NCI-H1694 (cell line): Measurements from ENCODE around the gene CERK.

Experiments
- DNase-seq: peaks from one replicate; lab custom pipeline; 2025; lab: John Stamatoyannopoulos, UW

CERK gene

DNA sequence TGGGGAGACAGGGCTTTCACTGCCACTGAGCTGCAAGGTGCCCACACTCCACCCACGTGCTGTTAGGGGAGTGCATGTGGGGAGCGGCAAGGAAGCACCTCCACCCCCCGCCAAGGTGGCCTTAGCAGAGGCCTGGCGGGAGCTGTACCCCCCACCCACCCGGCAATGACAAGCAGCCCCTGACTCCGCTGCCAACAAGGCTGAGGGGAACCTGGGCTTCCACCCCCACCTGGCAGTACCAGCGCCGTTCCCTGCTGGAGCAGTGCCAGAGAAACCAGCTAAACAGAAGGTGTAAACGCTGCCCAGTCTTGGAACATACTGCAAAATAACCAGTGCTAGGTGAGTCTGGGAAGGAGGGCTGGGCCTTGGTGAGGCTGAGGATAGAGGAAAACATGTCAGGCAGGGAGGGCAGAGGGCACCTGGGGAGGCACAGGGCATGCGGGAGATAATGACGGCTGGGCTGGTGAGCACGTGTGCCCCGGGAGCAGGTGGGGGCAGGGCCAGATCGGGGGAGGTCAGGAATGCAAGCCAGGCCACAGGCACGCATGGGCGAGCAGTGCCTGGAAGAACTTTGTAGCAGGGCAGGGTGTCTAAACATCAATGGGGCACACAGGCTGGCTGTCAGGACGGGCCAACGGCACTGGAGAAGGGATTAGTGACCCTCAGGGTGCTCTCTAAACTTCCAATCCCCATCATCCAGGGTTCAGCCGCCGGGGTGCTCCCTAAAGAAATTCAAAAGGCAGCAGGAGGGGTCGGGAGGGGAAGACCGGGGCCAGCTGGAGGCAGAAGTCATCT, 6.6 kb downstream of the CERK start:
- no peak for DNase-seq

GRCh38 chr22:46730568-46731245, 7.3 kb downstream of the CERK start:
- DNase-seq = peak; percentile 16

DNA sequence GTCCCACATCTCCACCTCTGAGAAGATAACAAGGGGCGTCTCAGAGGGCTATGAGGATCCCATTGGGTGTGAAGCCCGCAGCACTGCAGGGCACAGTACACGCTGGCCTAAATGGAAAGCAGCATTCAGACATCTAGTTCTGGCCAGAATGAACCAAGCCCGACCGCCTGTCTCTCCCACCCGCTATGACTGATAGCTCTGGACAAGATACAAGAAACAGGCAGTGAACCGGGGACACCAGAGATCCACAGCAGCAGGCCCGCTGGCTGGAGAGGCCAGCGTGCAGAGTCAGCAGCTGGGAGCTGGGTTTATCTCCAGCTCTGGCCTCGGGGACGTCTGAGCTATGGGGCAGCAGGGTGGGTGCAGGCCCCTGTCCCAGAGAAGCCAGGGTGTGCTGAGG, 9.6 kb downstream of the CERK start:
- DNase-seq = no peak

GRCh38 chr22:46727813-46728364, 10.2 kb downstream of the CERK start:
- no peak for DNase-seq

DNA sequence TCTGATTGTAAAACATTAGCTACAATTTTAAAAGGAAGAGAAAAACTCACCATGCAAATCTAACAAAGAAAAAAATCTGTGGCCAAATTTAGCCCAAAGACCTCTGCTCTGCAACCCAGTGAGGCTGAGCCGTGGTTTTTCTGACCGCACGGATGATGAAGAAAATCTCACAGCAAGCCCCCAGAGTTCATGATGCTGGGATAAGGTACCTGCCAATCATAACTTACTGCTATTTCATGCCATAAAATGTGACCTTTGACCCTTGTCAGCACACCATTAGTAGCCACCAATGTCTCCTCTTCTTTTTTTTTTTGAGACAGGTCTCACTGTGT, 11.1 kb downstream of the CERK start:
- DNase-seq = no peak

GRCh38 chr22:46726066-46726985, 11.7 kb downstream of the CERK start:
- peak; percentile 46 for DNase-seq

DNA sequence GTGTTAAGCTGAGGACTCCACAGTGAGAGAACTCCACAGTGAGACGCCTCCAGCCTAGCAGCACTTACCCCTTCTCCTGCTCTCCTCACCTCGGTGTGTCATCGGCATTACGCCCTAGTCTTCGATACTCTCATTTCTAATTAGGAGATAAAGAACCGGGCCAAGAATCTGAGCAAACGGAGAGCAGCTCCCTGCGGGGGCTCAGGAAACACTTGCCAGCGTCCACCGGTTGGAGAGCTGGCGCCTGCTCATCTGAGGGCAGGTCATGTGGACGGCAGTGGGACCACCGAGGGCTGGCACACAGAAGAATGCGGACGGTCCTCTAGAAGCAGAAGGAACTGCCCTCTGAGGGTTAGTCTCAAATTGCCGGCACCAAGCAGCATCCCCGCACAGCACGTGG, 13.0 kb downstream of the CERK start:
- DNase-seq = no peak

DNA sequence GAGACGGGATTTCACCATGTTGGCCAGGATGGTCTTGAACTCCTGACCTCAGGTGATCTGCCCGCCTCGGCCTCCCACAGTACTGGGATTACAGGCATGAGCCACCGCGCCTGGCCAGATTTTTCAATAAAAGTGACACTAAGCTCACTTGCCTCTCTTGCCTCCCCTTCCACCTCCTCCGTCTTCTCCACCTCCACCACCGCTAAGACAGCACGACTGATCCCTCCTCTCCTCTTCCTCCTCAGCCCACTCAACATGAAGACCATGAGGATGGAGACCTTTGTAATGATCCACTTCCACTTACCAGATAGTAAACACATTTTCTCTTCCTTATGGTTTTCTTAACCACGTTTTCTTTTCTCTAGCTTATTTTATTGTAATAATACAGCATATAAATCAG, 14.2 kb downstream of the CERK start:
- no peak for DNase-seq

- no peak for DNase-seq
Observed at GRCh38 chr22:46721501-46722085, 16.5 kb downstream of the CERK start.

DNA sequence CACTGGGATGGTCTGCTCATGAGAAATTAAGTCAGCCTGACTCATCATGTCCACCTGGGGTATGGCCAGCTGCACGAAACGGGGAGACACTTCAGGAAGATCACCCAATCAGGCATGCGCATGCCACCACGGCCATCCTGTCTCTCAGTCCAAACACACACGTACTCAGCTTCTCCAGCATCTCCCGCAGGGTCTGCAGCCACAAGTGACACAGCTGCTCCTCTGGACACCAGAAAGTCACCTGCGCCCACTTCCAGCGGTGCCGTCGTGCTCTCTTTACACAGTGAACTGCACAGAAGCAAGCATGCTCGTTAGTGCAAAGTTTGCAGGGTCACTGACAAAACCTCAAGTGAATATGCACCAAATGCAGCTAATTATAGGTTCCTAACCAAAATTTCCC, 18.1 kb downstream of the CERK start:
- DNase-seq = no peak

DNA sequence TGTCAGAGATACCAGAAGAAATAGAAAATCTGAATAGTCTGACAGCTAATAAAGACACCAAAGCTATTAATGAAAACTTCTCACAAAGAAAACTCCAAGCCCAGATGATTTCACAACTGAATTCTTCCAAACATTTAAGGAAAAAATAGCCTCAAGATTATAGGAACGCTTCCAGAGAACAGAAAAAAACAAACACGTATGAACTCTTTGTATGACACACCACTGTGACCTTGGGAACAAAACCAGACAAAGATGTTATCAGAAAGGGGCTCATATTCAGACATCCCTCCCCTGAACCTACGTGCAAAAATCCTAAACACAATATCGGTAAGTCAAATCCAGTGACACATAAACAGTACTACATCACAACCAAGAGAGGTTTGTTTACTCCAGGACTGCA, 23.5 kb downstream of the CERK start:
- DNase-seq = no peak

GRCh38 chr22:46712288-46712687, 25.8 kb downstream of the CERK start:
- no peak for DNase-seq

GRCh38 chr22:46710806-46711205, 27.2 kb downstream of the CERK start:
- DNase-seq = no peak

GRCh38 chr22:46708766-46709330, 29.2 kb downstream of the CERK start:
- DNase-seq = no peak

GRCh38 chr22:46707827-46708570, 30.1 kb downstream of the CERK start:
- no peak for DNase-seq

DNA sequence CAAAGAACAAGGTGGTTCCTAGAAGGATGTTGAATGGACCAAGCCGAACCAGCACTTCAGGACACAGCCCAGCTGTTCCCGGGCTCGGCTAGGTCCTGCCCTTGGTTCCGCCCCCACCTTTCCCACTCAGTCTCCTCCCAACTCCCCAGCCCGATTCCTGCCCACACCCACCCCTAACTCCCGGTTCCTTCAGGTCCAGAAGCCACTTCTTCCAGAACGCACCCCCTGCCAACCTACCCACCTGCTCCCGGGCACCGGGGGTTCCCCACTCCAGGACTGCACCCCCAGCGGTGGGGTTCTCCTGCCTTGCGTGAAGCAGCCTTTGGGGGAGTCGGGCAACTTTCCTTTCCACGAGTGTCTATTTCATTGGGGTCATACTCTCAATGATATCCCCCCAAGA, 30.7 kb downstream of the CERK start:
- DNase-seq = no peak

DNA sequence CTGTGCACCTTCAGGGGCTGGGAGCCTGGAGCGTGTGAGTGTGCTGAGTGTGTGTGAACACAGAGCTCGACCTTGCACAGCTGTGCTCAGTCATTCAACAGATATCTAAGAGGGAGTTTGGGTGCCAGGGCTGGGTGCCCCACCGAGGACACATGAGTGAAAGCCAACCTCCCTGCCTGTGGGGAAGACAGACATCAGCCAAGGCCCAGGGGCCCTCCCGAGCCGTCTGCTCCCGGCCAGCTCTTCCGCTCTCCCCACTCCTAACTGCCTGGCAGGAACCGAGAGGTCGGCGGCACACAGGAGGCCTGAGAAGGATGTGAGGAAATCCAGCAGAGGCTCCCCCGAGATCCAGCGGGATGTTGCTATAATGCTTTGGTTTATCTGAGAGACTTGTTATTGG, 32.0 kb downstream of the CERK start:
- DNase-seq = no peak

DNA sequence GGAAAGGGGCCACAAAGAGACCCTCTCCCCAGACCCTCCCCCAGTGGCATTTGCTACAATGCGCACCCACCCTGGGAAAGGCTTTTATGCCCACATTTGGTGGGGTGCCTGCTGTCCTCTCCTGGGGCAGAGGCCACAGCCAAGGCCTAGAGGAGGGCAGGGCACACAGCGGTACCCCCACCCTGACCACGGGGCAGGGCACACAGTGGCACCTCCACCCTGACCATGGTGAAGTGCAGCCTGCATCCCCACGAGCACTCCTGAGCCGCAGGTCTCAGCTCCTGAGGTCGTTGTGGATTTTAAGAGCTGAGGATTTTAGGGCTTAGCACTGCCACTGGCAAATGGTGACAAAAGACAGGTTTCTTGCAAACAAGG, 34.1 kb downstream of the CERK start:
- no peak for DNase-seq

DNA sequence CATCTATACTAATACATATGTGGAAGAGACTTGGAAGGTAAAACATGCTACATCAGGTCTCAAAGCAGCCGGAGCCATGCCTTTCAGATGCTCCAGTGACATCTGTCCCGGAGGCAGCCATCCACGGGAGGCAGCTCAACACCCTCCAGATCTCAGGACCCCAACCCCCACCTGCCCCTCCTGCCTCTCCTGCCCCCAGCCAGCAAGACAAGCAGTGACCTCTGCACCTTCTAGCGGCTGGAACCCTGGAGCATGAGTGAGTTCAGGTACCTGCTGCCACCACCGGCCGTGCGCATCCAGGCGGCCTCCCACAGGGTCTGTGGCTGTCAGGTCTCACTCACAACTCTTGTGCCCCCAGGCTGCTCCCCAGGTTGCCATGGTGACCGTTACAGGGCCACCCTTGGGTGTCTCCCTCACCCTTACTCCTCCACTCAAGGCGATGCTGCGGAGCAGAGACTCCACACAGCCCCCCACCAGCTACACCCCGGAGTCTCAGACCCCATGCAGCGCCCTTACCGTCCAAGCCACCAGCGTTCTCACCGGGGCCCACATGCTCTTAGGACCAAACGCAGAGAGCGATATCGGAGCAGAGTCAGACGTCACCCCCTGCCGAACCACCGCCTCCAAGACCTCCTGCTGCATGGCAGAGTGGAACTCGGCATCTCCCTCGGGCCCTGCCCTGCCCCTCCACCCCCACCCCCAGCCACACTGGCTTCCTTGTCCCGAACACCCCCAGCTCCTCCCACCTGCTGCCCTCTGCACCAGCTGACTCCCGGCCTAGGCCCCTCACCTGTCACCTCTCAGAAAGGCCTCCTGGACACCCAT, 34.7 kb downstream of the CERK start:
- DNase-seq = no peak

- no peak for DNase-seq
Observed at GRCh38 chr22:46701262-46701661, 36.8 kb downstream of the CERK start.
